ENCODE results near the gene PSMD6. TPM values are rescaled to one million over a fixed set of nuclear protein-coding genes. Genes with fewer than 3 reads are reported as not detected.

PSMD6 gene
- total and polyA plus RNA-seq, 2 donors (not counting 3 experiments of a cell fraction or from before 2014, with no cell fraction given), result 53.7 to 90.8 TPM

GRCh38 chr3:64026346-64026745 lies 3.1 kb upstream of the PSMD6 start:
- DNase-seq (ENCODE audit: low read depth, low spot score) (no peak), FAIRE-seq (no peak)
- Histone ChIP-seq H3K9me1 (replicated peaks; ENCODE audit: control insufficient read depth, extremely low read depth, insufficient read depth, low read length) (no peaks in the 10 kb centered on the region), H3K9ac (replicated peaks; ENCODE audit: extremely low read depth, insufficient read depth, low read length) (no peak overlapping the region), H3K4me2 (ENCODE audit: insufficient read depth, low read length) (no peak overlapping the region), H3K79me2 (ENCODE audit: control insufficient read depth, insufficient read depth, low read length) (peaks cover 18% of the 10 kb centered on the region), H3K27me3 (ENCODE audit: control insufficient read depth in 2 of 2, insufficient read depth in 2 of 2, low read length in 2 of 2) (peaks cover 17 to 35% of the 10 kb centered on the region in 2 experiments), H4K20me1 (replicated peaks; ENCODE audit: control insufficient read depth, extremely low read depth, insufficient read depth, low read length) (no peaks in the 10 kb centered on the region), H3K9me3 (replicated peaks; ENCODE audit: control insufficient read depth, insufficient read depth, low read length) (no peaks in the 10 kb centered on the region), H3K27ac (ENCODE audit: insufficient read depth, low read depth, low read length) (no peak overlapping the region), H3K4me3 (replicated peaks in 1 of 3; ENCODE audit: insufficient read depth in 1 of 3, low read depth in 1 of 3, low read length in 3 of 3) (no peak overlapping the region), H2AFZ (ENCODE audit: low read depth, low read length) (no peak overlapping the region), H3K4me1 (ENCODE audit: control insufficient read depth, extremely low read depth, insufficient read depth, low read length) (peaks cover 9% of the 10 kb centered on the region), H3K36me3 (ENCODE audit: control insufficient read depth in 2 of 2, extremely low read depth in 1 of 2, insufficient read depth in 2 of 2, low read length in 2 of 2) (no peaks in the 10 kb centered on the region)
- TF ChIP-seq FOS (IDR thresholded peaks at IDR 0.05; ENCODE audit: borderline replicate concordance, insufficient read depth, low read length) (no peak), JUN (IDR thresholded peaks at IDR 0.05; ENCODE audit: borderline replicate concordance, insufficient read depth, insufficient read length, low read depth) (no peak), MAX (IDR thresholded peaks at IDR 0.05; ENCODE audit: insufficient read depth, insufficient read length) (no peak), MYC (IDR thresholded peaks at IDR 0.05; ENCODE audit: low read depth, low read length) (no peak), POLR2A (IDR thresholded peaks at IDR 0.05; ENCODE audit: low read depth, low read length) (no peak), EZH2 (IDR thresholded peaks at IDR 0.05; ENCODE audit: borderline replicate concordance, low read depth, low read length, severe bottlenecking) (no peak), POLR2AphosphoS5 (IDR thresholded peaks at IDR 0.05; ENCODE audit: insufficient read depth, low read depth, low read length) (no peak), GATA2 (IDR thresholded peaks at IDR 0.05; ENCODE audit: insufficient read depth, insufficient read length, low read depth, low read length) (no peak)
- TF ChIP-seq, protein P1, sequence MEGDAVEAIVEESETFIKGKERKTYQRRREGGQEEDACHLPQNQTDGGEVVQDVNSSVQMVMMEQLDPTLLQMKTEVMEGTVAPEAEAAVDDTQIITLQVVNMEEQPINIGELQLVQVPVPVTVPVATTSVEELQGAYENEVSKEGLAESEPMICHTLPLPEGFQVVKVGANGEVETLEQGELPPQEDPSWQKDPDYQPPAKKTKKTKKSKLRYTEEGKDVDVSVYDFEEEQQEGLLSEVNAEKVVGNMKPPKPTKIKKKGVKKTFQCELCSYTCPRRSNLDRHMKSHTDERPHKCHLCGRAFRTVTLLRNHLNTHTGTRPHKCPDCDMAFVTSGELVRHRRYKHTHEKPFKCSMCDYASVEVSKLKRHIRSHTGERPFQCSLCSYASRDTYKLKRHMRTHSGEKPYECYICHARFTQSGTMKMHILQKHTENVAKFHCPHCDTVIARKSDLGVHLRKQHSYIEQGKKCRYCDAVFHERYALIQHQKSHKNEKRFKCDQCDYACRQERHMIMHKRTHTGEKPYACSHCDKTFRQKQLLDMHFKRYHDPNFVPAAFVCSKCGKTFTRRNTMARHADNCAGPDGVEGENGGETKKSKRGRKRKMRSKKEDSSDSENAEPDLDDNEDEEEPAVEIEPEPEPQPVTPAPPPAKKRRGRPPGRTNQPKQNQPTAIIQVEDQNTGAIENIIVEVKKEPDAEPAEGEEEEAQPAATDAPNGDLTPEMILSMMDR (IDR thresholded peaks at IDR 0.05; ENCODE audit: extremely low read depth in 1 of 2, insufficient read depth in 1 of 2, low read depth in 1 of 2, low read length in 2 of 2), result no peak
- BruUV-seq (replicated peaks), result no TSS peak
- dilution Hi-C loops (cut with MboI; ENCODE audit: extremely low pct_ligation_motif_present, low sequenced_read_pairs), result loop anchor here (25.0 kb wide), 1 partner anchor 436 kb away; no protein-coding TSS in a partner anchor
- ChIA-PET CTCF (interaction anchor here (1.2 to 1.4 kb wide), 3 partner anchors 373 to 458 kb away, joined by 3 to 9 read pairs (median 4); no protein-coding TSS in a partner anchor), POLR2A (no interaction called here)
- intact Hi-C loops (cut with micrococcal nuclease), result no loop called here

All from endothelial cell of umbilical vein (primary cell).